HG02884 (cell line): ENCODE data around the gene PLEKHM3.

Source experiments
- ATAC-seq: cut with Tn5 transposase; IDR thresholded peaks from one replicate; pipeline ENCODE4 v1.9.1; 2021; ENCODE audit warnings: mild to moderate bottlenecking, moderate library complexity; ENCODE audit not compliant: unreplicated experiment

The PLEKHM3 gene

GRCh38 chr2:207867056-207867455, 158.3 kb downstream of the PLEKHM3 start:
- no peak for ATAC-seq

GRCh38 chr2:207865210-207865609, 160.1 kb downstream of the PLEKHM3 start:
- no peak for ATAC-seq

- no peak for ATAC-seq
Measured at GRCh38 chr2:207863345-207863744, 162.0 kb downstream of the PLEKHM3 start.

DNA sequence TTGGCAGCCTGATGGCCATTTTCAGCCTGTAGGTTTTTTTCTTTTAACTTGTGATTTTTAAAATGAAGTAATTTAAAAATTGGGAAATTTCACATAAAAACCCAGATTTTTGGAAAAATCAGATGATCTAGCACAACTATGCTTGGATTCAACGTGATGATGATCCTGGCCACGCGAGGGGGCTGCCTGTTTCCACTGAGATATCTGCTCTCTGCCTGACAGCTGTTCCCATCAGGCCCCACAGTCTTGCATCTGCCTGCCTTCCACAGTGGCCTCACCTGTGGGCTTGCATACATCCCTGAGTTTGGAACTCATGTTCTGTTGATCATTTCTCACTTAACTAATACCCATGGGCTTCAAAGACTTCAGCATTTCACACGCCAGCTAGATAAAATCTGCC, 163.5 kb downstream of the PLEKHM3 start:
- ATAC-seq = no peak

DNA sequence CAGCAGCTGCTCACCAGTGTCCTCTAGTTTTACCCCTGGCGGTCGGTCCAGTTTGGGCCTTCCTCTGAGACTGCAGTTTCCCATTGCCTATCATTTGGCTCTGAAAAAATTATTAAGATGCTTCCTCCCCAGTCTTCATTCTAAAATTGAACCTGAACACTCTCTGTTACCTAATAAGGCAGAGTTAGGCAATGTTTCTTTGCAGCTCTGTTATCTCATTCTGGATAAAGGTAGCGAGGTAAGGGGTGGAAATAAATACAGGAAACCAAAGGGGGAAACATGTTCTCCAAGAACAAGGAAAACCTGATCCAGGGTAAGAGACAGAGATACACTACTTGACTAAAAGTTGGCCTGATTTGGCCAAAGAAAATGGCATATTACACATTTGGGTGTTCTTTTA, 164.6 kb downstream of the PLEKHM3 start:
- ATAC-seq = no peak

GRCh38 chr2:207855591-207855990, 169.7 kb downstream of the PLEKHM3 start:
- no peak for ATAC-seq

GRCh38 chr2:207854484-207855440, 170.6 kb downstream of the PLEKHM3 start:
- ATAC-seq = no peak

- no peak for ATAC-seq
Measured at GRCh38 chr2:207852791-207853190, 172.5 kb downstream of the PLEKHM3 start.

DNA sequence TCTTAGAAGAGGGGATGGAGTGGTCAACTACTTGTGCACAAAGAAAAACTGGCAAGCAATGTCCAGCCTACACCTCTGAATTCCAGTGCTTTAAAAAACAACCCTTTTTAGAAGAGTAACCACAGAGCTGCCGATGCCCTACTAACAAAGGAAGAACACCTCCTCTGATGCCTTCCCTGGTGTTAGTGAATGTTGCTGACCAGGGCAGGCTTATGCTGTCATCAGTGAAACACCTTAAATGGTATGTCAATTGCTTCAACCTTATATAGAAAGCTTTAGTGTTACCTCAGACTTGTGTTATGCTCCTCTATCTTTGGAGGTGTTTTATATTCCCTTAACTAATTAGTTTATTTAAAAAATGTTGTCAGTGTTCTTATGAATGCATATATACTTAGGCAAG, 175.9 kb downstream of the PLEKHM3 start:
- ATAC-seq = no peak

GRCh38 chr2:207848545-207848928, 176.8 kb downstream of the PLEKHM3 start:
- ATAC-seq = no peak

DNA sequence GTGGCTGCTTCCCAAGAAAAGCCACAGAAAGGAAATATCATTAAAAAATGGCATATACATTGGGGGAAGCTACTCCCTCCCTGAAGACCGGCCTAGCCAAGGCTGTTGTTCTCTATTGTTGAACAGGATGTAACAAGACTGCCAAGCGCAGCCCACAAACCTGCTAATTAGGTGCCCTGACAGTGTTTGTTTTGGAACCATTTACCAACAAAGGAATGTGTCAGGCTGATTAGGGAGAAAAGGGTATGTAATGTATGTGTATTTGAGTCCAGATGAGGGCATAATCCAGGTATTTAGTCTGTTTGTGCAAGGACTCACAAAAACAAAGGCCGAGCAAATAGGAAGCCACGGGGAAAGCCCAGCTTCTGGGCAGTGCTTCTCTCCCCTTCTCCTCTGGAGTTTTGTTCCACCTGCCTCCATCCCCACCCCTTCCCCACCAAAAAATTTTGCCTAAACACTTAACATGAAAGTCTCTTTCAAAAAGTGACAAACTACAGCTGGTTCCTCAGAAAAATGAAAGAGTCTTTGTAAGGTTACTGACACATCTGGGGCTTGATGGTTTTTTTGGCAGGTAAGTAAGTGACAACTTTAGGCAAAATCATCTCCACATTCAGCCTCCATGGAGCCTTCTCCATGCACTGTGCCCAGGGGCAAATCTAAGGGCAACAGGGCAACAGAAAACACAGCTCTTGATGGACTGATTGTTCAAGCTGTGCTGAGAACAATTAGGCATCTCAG, 177.4 kb downstream of the PLEKHM3 start:
- ATAC-seq = no peak

- ATAC-seq = no peak
Measured at GRCh38 chr2:207847098-207847806, 178.1 kb downstream of the PLEKHM3 start.

DNA sequence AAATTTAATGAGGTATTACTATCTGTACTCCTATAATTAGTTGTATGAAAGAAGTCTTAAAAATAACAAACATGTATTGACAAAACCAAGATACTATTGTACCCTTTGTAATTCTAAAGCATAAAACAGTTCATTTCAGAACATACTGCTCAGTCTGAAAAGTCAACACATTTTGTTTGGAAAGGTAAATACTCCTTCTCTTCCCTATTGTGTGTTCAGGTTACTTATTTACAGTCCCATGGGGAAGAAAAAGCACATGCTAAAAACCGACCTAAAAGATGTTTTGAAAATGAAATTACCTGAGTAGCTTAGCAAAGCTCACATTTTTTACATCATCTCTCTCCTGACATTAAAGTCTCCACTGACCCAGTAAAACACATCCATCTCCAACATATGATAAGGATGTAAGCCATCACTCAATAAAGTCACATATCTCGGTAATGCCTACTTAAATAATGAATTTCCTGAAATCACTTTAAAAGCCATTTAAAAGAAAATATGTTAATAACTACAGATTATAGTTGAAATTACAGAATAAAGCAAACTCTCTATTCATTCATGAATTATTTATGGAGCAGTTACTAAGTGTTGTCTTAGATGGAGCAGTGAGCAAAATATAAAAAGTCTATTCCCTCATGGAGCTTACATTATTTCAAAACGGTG, 180.0 kb downstream of the PLEKHM3 start:
- no peak for ATAC-seq

GRCh38 chr2:207844648-207845047, 180.7 kb downstream of the PLEKHM3 start:
- ATAC-seq = no peak

- no peak for ATAC-seq
Measured at GRCh38 chr2:207840101-207840500, 185.2 kb downstream of the PLEKHM3 start.

- no peak for ATAC-seq
Measured at GRCh38 chr2:207839575-207839974, 185.8 kb downstream of the PLEKHM3 start.

DNA sequence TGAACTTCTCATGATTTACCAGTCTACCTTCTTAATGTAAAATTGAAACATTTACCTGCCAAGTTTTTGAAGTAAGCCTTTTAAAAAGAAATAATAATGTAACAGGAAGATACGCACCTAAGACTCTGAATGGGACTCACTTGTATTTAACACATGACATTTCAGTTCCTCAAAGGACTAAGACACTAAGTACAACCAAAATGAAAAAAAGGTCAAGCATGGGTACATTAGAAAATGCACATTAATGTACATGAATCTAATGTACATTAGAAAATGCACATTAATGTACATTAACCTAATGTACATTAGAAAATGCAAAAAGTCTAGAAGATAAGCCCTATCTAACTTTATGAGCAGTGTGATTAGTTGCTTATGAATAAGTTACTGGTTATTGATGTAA, 186.3 kb downstream of the PLEKHM3 start:
- no peak for ATAC-seq

- ATAC-seq = no peak
Measured at GRCh38 chr2:207836521-207837133, 188.7 kb downstream of the PLEKHM3 start.

DNA sequence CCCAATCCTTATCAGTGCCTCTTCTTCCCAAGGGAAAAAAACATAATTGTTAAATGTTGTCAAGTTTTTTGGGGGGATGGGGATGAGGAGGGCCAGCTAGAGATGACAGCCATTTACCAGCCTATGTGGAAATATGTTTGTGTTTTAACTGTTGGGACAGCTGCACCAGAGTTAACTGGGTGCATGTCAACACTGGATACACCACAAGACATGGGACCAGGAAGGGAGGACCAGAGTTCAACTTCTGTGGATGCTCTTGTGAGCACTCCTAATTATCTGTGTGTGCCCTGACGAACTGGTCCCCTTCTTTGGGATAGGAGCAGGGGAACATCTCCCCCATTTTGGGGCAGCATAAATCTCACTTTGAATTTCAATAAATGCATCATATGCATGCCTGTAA, 189.5 kb downstream of the PLEKHM3 start:
- ATAC-seq = no peak

DNA sequence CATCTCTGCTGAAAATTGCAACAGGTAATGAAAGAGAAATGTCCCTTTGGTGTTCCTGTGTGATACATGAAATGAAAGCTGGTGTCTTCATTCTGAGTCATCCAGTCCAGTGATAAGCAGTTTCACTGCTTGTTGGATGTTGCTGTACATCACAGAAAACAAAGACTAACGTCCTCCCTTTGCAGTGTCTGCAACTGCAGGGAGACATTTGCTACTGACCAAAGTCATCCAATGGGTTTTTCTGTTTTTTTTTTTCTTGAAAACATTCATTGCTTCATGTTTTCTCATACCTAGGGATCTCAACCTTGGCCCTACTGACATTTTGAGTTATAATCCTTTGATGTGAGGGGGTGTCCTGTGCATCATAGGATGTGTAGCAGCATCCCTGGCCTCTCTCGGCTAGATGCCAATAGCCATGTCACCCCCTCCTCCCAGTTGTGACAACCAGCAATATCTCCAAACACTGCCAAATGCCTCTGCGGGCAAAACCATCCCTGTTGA, 192.0 kb downstream of the PLEKHM3 start:
- peak; percentile 100 for ATAC-seq
